PC-9 (cell line): ENCODE measurements around the gene CDH15.

Experiments
- CTCF ChIP-seq: fragments of 200-600 bp; sonication (generic); conservative IDR thresholded peaks from 2 replicates; pipeline ENCODE4 v1.6.1; 2017; ENCODE audit warnings: mixed run types, antibody characterized with exemption, mild to moderate bottlenecking, moderate library complexity
- EZH2 ChIP-seq: fragments of 200-600 bp; sonication (generic); IDR thresholded peaks from 2 replicates; pipeline ENCODE4 v1.8.0; 2017; ENCODE audit warnings: antibody characterized with exemption, low read depth

- no peak for TF ChIP-seq CTCF
- TF ChIP-seq EZH2, result no peak
Observed at GRCh38 chr16:89207993-89208392, 36.4 kb downstream of the CDH15 start.
